OCI-M2 (cell line): ENCODE data around the gene ZNF768.
"Not testable (repeated sequence)": the region's sequence is repeated elsewhere in the genome, so short reads cannot be mapped to it uniquely, and the experiment has no call there.

Experiments
- DNase-seq: peaks from one replicate; lab custom pipeline; 2025; ENCODE audit not compliant: unreplicated experiment; lab: John Stamatoyannopoulos, UW

The ZNF768 gene

DNA sequence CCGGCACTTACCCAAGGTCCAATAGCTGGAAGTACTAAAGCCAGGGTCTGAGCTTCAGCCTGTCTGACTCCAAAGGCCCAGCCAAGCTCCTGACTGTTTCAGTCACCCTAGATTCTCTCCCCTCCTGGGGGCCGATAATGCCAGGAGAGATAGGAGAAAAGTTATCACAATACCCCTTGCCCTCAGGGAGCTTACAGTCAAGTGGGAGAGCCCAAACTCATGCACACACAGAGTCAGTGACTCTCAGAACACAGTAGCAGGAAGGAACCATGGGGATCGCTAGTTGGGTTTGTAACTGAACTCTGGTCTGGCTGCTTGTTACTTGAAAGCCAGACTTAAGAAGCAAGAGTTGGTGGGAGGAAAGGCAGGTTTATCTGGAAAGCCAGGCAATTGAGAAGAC is 14.9 kb downstream of the ZNF768 start:
- DNase-seq = no peak

DNA sequence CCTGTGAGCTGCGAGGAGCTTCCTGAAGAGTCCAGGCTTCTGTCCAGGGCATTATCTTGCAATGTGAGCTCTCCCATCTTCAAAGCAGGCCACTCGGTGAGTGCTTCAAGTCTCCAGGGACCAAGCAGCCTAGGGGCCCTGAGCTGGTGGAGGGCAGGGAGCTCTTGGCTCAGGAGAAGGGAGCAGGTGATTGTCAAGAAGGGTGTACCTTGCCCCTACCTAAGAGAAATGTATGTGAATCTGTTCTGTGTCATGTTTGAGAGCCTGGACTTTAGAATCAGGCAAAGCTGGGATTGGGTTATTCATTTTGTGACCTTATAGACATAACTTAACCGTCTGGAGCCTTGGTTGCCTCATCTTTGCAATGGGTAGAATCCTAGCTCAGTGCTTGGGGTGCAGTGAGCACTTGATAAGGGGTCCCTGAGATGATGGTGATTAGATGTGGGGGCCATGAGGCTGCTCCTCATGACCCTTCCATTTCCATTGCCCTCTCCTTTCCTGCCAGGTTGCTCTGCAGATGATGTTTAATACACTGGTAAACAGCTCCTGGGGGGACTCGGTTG is 15.9 kb downstream of the ZNF768 start:
- no peak for DNase-seq

DNA sequence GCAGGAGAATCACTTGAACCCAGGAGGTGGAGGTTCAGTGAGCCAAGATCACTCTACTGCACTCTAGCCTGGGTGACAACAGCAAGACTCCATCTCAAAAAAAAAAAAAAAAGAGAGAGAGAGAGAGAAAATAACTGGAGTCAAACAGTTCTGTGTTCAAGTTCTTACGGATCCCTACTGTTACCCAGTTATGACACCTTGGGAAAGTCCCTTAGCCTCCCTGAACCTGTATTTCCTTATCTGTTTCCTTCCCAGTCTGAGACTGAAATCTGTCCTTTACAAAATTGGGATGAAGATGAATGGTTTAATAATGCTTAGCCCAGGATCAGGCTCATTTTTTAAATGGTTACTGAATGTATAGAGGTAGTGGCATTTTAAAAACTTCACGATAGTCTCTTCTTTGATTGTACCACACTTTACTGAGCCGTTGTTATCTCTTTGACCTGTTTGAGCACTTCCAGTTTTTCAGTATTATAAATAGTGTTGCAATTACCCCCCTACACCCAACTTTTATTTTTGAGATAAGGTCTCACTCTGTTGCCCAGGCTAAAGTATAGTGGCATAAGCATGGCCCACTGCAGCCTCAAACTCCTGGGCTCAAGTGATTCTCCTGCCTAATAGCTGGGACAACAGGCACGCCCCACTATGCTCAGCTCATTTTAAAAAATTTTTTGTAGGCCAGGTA is 17.1 kb downstream of the ZNF768 start:
- no peak for DNase-seq

DNA sequence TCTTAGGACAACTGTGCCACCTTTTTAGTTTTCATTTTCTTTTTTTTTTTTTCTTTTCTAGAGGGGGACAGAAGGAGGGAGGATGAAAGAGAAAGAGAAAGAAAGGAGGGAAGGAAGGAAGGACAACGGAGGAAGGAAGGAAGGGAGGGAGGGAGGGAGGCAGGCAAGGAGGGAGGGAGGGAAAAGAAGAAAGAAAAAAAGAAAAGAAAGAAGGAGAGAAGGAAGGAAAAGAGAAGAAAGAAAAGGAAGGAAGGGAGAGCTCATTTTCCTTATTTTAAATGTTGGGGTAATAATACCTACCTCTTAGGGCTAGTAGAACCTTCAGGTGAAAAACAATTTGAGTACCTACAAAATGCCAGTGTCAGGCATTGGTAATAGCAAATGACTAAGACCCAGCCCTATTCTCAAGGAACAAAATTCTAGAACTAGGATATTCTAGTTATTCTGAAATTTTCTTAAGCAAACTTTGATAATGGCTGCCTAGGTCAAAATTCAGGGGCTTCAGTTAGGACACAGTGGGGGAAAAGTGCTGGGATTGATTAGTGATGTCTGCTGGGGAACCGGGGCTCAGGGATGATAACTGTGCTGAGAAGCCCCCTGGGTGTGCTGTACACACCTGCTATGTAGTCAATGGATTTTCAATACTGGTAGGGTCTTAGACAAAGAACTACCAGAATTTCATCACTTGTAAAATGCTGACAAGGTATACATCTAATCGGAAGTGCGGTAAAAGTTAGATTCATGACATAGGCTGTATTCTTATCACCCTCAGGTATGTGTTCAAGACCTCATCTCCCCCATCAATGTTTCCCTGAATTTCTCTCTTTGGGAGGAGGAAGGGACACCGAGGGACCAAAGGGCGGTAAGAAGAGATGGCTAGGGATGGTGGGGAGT is 22.7 kb downstream of the ZNF768 start:
- no peak for DNase-seq

DNA sequence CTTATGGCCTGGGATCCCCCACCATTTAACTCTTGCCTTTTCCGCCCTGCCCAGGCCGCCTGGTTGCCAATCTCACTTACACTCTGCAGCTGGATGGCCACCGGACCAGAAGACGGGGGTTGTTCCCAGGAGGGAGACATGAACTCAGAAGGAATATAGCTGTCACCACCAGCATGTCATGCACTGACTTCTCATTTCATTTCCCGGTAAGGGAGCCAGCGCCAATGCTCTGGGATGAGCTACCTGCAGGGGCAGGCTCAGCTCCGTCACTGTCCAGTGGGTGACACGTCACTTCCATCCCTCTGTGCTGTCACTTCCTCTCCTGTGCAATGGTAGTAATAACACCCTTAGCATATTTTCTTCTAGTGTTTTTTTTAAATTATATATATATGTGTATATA is 27.1 kb downstream of the ZNF768 start:
- DNase-seq = no peak

DNA sequence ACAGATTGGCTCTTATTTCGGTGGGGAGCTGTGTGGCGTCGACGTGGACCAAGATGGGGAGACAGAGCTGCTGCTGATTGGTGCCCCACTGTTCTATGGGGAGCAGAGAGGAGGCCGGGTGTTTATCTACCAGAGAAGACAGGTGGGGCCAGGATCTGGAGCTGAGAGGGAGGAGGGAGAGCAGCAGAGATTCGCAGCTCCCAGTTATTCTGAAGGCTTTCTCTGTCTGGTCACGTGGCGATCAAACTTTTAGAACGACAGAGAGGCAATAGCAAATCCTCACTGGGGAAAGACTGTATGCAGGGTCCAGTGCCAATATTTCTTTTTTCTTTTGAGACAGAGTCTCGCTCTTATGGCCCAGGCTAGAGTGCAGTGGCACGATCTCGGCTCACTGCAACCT is 31.7 kb downstream of the ZNF768 start:
- no peak for DNase-seq

DNA sequence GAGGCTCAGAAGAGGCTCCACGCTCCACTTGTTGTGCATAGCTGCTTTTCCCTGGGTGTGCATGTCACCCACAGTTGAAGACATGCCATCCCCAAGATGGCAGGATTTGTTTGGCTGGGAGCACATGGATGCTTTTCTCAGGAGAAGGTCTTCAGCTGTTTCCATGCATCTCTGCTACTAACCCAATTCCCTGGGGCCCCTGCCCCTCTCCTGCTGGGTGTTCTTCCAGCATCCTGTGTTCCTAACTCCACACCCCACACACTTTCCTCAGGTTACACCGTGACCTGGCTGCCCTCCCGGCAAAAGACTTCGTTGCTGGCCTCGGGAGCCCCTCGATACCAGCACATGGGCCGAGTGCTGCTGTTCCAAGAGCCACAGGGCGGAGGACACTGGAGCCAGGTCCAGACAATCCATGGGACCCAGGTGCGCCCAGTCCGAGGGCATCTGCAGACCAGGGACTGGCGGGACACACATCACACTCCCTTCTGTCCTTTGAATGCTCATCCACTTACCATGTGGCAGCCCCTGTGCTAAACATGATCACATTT is 32.4 kb downstream of the ZNF768 start:
- DNase-seq = no peak

DNA sequence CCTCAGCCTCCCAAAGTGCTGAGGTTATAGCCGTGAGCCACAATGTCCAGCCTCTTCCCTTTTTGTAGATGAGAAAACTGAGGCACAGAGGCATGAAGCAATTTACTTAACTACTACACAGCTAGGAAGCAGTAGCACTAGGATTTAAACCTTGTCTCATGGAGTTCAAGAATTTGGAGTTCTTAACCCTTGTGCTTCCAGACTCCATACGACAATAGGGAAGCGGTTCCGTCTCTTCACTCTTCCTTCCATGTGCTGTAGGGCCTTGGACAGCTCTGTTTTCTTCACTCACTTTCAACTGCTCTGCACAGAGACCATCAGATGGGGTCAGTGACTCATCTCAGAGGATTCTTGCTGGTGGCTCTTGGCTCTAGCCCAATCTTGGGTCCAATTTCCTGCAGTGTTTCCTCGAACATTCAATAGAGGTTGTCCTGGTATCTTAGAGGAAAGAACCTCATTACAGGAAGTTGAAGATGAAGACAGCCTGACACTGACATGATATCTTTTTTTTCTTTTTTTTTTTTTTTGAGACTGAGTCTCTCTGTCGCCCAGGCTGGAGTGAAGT is 34.5 kb downstream of the ZNF768 start:
- DNase-seq = no peak

DNA sequence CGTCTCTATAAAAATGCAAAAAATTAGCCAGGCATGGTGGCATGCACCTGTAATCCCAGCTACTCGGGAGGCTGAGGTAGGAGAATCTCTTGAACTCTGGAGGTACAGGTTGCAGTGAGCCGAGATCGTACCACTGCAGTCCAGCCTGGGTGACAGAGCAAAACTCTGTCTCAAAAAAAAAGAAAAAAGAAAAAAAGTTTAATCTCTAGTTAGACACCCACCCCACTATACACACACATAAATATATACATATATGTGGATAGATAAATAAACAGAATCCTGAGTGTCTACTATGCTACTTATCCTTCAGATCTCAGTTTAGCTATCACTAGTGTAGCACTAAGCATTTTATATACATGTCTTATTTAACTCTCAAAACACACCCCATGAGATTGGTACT is 35.1 kb downstream of the ZNF768 start:
- no peak for DNase-seq

DNA sequence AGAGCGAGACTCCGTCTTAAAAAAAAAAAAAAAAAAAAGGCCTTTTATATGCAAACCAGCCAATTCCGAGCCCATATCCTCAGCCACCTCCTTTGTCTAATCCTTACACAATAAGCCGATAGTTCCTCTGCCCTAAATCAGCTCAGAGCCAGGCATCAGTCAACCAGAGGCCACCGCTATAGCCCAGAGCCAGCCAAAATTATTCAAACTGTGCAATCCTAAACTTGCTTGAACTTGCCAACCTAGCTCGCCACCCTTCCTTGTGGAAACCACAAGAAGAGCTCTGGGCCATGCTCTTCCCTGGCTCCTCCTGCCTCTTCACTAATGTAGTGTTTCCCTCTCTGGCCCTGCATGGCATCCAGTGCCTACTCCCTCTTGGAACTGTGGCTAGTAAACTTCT is 36.2 kb downstream of the ZNF768 start:
- DNase-seq = no peak

DNA sequence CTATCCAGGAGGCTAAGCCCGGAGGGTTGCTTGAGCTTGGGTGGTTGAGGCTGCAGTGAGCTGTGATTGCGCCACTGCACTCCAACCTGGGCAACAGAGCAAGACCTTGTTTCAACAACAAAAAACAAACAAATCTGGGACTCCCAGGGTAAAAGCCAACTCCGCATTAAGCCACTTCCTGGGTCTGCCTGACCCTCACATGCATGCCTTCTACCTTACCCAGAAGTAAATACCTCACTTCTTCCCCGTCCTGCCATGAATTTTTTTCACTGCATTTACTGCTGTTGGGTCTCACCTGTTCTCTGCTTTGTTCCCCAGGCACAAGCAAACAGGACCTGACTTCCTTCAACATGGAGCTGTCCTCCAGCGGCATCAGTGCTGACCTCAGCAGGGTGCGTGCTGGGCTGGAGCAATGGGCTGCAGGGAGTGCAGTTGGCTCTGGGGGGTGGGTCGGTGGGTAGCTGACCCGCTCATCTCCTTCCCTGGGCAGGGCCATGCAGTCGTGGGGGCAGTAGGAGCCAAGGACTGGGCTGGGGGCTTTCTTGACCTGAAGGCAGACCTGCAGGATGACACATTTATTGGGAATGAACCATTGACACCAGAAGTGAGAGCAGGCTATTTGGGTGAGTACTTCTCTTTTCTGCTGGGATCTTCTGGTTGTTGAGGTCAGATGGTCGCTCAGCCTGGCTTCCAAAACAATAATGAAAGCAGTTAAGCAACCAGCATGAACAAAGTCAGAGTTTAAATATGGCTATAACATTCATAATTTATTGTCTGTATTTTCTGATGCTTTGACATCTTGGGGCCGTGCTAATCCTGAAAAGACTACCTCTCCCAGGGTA is 37.4 kb downstream of the ZNF768 start:
- DNase-seq = no peak

DNA sequence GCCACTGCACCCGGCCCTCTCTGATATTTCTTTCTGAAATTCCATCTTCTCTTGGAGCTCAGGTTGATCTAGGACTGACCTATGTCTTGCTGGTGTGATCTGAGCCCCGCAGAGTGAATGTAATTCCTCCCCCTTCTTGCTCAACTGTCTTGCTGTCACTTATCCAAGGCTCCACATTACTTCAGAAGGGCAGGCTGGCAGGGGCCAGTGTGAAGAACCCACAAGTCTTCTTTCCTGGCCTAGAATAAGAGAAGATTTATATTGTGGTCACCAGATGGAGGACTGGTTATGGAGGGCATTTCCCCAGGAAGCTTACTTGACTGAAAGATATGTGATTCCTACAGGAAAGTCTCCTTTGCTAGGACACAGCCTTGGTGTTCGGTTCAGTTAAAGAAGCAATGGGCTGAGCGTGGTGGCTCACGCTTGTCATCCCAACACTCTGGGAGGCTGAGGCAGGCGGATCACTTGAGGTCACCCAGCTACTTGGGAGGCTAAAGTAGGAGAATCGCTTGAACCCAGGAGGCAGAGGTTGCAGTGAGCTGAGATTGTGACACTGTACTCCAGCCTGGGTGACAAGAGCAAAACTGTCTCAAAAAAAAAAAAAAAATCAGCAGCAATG is 40.4 kb downstream of the ZNF768 start:
- DNase-seq = no peak

DNA sequence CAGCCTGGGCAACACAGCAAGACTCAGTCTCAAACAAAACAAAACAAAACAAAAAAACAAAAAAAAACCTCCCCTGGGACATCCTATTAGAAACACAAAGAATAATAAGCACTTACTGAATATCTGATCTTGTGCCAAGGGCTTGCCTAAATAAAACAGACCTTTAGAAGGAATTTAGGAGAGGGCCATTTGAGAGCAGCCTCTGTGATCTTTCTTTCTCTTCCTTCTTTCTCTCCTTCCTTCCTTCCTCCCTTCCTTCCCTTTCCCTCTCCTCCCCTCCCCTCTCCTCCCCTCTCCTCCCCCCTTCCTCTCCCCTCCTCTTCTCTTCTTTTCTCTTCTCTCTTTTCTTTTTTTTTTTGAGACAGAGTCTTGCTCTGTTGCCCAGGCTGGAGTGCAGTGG is 41.5 kb downstream of the ZNF768 start:
- DNase-seq = no peak

DNA sequence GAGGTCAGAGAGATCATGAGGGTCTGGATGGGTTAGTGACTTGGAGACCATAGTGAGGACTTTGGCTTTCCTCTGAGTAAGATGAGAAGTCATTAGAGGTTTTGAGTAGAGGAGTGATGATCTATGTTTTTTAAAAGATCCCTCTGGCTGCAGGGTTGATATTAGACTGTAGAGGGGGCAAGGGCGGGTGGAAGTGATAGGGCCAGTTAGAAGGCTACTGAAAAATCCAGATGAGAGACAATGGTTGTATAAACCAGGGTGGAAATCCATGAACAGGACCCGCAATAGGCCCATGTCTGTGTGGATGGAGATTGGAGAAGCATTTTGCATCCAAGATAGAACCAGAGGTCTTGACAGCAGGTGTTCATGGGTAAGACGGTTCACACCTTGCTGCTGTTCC is 44.0 kb downstream of the ZNF768 start:
- DNase-seq = no peak

DNA sequence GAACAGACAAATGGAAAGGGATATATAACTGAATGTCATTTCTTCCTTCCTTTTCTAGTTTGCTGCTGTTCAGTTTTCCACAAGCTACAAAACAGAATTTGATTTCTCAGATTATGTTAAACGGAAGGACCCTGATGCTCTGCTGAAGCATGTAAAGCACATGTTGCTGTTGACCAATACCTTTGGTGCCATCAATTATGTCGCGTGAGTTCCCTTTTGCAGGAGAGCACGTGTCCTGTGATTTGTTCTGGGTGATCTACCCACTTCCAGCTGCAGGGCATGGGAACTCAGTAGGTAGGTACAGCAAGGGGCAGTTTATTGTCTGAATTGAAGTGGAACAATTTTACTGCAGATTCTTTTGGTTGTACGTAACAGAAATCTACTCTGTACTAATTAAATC is 45.0 kb downstream of the ZNF768 start:
- no peak for DNase-seq

DNA sequence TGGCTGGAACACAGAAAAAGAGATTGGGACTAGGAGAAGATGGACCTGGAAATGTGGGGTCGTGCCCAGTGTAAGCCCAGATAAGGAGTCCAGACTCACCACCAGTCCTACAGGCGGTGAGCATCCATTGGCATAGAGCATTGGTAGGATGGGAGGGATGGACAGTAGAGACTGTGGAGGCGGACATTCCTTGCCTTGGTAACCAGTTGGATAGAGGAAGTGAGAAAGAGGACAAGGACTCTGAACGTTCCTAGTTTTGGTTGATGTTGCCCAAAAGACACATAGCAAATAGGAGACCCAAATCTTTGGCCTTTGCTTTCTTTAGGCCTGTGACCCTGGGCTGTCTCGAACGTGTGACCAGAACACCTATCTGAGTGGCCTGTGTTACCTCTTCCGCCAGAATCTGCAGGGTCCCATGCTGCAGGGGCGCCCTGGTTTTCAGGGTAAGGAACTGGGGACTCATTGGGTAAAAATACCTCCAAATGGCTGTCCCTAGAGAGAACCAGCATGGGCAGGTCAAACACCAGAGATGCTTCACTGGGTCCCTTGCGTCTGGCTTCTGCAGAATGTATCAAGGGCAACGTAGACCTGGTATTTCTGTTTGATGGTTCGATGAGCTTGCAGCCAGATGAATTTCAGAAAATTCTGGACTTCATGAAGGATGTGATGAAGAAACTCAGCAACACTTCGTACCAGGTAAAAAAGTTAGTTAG is 47.4 kb downstream of the ZNF768 start:
- DNase-seq = no peak

DNA sequence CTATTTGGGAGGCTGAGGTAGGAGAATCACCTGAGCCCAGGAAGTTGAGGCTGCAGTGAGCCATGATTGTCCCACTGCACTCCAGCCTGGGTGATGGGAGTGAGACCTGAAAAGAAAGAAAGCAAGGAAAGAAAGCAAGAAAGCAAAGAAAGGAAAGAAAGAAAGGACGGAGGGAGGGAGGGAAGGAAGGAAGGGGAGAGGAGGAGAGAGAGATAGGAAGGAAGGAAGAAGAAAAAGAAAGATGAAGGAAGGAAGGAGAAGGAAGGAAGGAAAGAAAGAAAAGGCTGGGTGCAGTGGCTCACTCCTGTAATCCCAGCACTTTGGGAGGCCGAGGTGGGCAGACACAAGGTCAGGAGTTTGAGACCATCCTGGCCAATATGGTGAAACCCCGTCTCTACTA is 48.6 kb downstream of the ZNF768 start:
- not testable (repeated sequence) for DNase-seq

DNA sequence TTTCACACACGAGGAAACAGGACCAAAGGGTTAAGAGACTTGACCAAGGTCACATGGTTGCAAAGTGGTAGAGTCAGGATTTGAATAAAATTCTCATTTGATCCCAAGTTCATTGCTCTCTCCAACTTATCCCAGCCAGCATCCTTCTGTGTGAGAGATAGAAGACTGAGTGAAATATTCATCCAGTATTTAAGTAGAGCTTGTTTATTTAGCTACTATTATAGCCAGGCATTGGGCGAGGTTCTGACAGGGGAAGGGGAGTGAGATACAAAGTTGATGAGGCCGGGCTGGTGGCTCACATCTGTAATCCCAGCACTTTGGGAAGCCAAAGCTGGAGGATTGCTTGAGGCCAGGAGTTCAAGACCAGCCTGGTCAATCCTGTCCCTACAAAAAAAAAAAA is 49.4 kb downstream of the ZNF768 start:
- no peak for DNase-seq

DNA sequence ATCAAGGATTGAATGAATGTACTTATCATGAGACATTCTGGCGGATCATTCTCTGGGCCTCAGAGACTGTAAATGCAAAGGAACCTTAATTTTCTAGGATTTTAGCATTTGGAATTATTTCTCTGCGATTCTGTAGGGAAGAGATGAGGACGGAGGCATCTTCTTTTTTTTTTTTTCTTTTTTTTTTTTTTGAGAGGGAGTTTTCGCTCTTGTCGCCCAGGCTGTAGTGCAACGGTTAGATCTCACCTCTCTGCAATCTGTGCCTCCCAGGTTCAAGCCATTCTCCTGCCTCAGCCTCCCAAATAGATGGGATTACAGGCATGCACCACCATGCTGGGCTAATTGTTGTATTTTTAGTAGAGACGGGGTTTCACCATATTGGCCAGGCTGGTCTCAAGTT is 51.7 kb downstream of the ZNF768 start:
- no peak for DNase-seq

DNA sequence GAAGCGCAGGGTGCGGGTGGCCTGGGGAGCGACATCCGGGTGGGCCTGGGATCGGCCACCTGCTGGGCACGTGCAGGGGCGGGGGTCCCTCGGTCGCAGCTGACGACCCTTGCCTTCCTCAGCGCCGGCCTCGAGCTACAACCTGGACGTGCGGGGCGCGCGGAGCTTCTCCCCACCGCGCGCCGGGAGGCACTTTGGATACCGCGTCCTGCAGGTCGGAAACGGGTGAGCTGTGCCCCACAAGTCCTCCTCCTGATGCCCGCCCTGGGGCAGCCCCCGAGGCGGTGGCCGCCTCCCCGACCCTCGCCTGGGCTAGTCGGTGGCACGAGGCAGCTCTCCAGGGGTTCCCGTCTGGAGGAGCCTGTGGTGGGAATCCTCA is 52.3 kb downstream of the ZNF768 start:
- no peak for DNase-seq
